GM18519 (cell line): ENCODE results near the gene CFAP73.
"Not testable (repeated sequence)": the region's sequence is repeated elsewhere in the genome, so short reads cannot be mapped to it uniquely, and the experiment has no call there.

Source experiments
- ATAC-seq: cut with Tn5 transposase; IDR thresholded peaks from one replicate; pipeline ENCODE4 v1.9.1; 2021; ENCODE audit warnings: mild to moderate bottlenecking, moderate library complexity; ENCODE audit not compliant: unreplicated experiment, low FRiP score

Gene CFAP73

GRCh38 chr12:113138826-113139225 is 10.7 kb upstream of the CFAP73 start:
- no peak for ATAC-seq

DNA sequence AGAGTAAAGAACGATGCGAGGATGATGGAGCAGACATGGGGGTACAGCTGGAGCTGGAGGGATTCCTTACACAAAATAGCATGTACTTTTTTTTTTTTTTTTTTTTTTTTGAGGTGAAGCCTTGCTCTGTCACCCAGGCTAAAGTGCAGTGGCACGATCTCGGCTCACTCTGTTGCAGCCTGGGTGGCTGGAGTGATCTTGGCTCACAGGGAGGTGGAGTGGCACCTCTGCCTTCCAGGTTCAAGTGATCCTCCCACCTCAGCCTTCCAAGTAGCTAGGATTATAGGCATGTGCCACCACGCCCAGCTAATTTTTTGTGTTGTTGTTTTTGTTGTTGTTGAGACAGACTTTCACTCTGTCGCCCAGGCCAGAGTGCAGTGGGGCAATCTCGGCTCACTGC is 8.8 kb upstream of the CFAP73 start:
- no peak for ATAC-seq

GRCh38 chr12:113141716-113142115 is 7.8 kb upstream of the CFAP73 start:
- not testable (repeated sequence) for ATAC-seq

- ATAC-seq, result no peak
These were observed 7.2 kb upstream of the CFAP73 start for GRCh38 chr12:113142173-113142885.

- no peak for ATAC-seq
These were observed 6.6 kb upstream of the CFAP73 start for GRCh38 chr12:113142886-113143332.

DNA sequence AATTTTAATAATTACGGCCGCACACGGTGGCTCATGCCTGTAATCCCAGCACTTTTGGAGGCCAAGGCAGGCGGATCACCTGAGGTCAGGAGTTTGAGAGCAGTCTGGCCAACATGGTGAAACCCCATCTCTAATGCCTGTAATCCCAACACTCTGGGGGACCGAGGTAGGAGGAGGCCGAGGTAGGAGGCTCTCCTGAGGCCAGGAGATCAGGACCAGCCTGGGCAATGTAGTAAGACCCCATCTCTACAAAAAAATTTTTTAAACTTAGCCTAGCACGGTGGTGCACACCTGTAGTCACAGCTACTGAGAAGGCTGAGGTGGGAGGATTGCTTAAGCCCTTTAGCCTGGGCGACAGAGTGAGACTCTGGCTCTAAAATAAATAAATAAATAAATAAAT is 5.6 kb upstream of the CFAP73 start:
- ATAC-seq, result no peak

GRCh38 chr12:113144806-113145205 is 4.7 kb upstream of the CFAP73 start:
- no peak for ATAC-seq

DNA sequence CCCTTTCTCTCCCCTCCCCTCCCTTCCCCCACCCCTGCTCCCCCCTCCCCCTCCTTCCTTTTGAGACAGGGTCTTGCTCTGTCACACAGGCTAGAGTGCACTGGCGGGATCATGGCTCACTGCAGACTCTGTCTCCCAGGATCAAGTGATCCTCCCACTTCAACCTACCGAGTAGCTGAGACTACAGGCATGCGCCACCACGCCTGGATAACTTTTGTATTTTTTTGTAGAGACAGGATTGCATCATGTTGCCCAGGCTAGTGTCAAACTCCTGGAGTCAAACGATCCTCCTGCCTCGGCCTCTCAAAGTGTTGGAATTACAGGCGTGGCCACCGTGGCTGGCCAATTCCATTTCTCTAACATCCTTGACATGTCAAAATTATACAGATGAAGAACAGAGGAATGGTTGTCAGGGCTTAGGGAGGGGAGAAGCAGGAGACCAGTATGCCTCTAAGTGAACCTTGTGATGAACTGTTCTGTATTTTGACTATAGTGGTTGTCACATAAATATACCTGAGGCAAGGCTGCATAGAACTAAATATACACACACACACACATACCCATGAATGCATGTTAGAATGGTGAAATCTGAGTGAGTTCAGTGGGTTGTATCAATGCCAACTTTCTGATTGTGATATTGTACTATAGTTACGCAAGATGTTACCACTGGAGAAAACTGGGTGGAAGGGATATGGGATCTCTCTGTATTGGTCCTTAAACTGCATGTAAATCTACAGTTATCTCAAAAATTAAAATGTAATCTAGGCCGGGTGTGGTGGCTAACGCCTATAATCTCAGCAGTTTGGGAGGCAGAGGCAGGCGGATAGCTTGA is 3.6 kb upstream of the CFAP73 start:
- no peak for ATAC-seq

- ATAC-seq, result no peak
These were observed 2.5 kb upstream of the CFAP73 start for GRCh38 chr12:113146999-113147398.

GRCh38 chr12:113151655-113152054 is 2.1 kb downstream of the CFAP73 start:
- ATAC-seq, result no peak

DNA sequence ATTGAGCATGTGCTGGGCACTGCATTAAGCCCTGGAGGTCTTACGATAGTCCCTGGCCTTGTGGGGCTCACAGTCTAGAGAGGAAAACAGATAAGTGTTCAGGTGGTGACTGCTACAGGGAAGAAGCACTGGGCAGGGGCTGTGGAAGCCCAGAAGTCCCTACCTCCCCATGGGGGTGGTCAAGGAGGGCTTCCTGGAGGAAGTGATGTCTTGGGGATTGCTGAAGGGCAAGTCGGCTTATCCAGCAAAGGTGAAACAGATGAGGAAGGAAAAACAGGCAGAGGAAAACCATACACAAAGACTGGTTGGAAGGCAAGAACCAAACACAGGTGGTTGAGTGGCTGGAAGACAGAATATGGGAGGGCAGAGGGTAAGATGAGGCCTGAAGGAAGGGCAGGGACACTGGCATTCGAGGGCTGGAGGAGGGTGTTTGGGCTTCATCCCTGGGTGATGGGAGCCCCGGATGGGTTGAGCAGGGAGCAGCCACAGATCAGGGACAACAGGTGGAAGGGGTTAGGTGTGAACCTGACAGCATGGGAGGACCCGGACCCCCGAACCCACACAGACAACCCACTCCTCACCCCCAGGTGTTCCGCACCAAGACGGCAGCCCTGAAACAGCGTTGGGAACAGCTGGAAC is 2.8 kb downstream of the CFAP73 start:
- no peak for ATAC-seq

GRCh38 chr12:113152835-113153814 is 3.6 kb downstream of the CFAP73 start:
- ATAC-seq, result no peak

DNA sequence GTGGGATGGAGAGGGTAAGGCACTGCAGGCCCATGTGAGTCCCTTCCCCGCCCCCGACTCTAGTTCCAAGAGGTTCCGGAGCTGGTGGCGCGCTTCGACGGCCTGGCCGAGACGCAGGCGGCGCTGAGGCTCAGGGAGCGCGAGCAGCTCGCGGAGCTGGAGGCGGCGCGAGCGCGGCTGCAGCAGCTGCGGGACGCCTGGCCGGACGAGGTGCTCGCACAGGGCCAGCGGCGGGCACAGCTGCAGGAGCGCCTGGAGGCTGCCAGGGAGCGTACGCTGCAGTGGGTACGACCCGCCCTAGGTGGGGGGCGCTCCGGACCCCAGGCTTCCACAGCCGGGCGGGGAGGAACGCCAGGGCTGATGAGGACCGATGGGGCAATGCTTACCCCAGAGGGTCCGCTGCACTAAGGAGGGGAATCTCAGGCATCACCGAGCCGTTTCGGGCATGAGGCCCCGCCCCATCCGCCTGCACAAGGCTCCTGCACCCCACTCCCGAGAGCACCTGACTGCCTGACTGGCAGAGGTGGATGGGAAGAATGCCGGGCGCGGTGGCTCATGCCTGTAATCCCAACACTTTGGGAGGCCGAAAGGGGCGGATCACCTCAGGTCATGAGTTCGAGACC is 4.9 kb downstream of the CFAP73 start:
- ATAC-seq, result no peak

DNA sequence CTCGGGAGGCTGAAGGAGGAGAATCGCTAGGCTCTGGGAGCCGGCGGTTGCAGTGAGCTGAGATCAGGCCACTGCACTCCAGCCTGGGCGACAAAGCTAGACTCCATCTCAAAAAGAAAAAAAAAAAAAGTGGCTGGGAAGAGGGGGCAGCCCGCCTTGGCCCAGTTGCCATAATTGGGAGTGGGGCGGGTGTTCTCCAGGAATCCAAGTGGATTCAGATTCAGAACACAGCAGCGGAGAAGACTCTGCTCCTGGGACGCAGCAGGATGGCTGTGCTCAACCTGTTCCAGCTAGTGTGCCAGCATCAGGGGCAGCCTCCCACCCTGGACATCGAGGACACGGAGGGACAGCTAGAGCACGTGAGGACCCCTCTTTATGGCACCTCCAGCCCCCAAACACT is 5.5 kb downstream of the CFAP73 start:
- ATAC-seq, result no peak

DNA sequence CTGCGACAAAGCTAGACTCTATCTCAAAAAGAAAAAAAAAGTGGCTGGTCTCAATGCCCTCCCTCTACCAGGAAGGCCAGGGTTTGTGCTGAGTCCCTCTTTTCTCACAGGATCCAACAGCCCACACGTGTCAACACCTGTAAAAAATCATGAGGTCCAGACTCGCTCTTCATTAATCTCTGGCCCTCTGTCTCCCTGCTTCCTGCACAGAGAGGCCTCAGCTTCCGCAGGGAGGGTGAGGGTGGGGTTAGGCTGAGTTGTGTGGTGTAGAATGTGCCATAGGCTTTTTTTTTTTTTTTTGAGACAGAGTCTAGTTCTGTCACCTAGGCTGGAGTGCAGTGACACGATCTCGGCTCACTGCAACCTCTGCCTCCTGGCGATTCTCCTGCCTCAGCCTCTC is 6.1 kb downstream of the CFAP73 start:
- no peak for ATAC-seq

GRCh38 chr12:113157218-113157859 is 7.8 kb downstream of the CFAP73 start:
- no peak for ATAC-seq

DNA sequence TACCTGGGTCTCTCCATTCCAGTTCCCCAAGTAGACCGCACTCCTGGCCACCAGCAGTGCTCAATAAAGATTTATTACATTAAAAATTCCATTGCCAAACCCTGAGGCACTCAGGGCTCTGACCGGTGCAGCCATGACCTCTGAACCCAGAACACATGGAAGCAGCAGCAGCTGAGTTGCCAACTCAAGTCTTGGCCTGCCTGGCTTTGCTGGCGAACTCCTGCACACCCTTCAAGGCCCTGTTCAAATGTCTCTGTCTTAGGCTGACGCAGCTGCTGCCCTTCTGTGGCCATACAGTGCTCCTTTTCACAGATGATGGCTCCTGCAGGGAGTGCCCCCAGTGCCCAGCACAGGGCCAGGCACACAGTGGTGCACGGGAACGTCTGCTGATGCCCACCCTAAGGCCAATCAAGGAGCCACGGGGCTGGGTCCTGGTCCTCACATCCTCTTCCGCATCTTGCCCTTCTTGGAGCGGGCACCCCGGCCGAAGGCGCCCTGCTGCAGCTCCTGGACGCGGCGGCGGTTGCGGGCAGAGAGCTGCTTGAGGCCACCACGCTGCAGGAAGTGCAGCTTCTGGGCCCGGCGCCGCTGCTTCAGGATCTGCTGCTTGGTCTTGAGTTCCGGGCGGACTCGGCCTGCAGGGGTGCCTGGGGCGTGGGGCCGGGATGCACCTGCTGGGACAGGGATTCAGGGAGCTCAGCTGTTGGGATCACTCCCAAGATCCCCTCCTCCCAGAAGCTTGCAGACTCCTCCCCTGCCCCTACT is 9.1 kb downstream of the CFAP73 start:
- ATAC-seq, result no peak

DNA sequence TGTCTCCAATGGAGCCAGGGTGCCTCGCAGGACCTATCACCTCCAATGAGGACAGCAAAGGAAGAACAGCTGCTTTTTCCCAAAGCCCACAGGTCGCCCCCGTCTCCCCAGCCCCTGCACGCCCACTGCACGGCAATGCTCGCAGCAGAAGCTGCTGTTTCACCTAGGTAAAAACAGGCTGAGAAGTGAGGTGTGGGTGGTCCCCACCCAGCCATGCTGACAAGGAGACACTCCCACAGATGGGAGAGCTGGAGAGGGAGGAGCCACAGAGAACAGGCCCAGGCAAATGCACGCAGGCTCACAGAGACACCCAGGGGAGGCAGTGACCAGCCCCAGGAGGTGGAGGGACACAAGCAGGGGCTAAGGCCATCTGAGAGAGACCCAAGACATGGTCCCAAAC is 10.4 kb downstream of the CFAP73 start:
- ATAC-seq, result no peak
